ENCODE results near the gene RAB36. TPM values are rescaled to one million over a fixed set of nuclear protein-coding genes. Genes with fewer than 3 reads are reported as not detected.
A peak's percentile ranks its signal among the peaks of the same experiment; 100 is the strongest.

RAB36 gene
- total and polyA plus RNA-seq, 5 donors from 2014 or later, result 0.17 to 0.61 (median 0.49) TPM; not detected in 1

GRCh38 chr22:23187871-23188700 lies 42.8 kb downstream of the RAB36 start:
- Histone ChIP-seq H3K4me1 (ENCODE audit: control insufficient read depth, insufficient read depth, low read length, poor library complexity, severe bottlenecking) (peaks cover 21% of the 10 kb centered on the region), H3K27ac (ENCODE audit: insufficient read depth, low read length, poor library complexity, severe bottlenecking) (no peak overlapping the region), H3K9me3 (ENCODE audit: control insufficient read depth in 2 of 2, low read length in 2 of 2) (no peaks in the 10 kb centered on the region), H3K4me3 (ENCODE audit: low read depth, low read length) (no peak overlapping the region), H3K27me3 (ENCODE audit: control insufficient read depth, insufficient read depth, low read length) (no peaks in the 10 kb centered on the region), H3K36me3 (ENCODE audit: control insufficient read depth, insufficient read depth, low read length) (peaks cover 6% of the 10 kb centered on the region)
- H3K9me3 Mint-ChIP-seq, result no peaks in the 10 kb centered on the region
- peak overlapping the region in 2 of 3 donors; percentile 10 to 39 for H3K27ac Mint-ChIP-seq
- H3K4me3 Mint-ChIP-seq, result peak overlapping the region in 1 of 4 donors; percentile 54
- H3K36me3 Mint-ChIP-seq, result peaks cover 32% of the 10 kb centered on the region
- ATAC-seq (ENCODE audit: low read depth in 2 of 2), result no peak
- no peaks in the 10 kb centered on the region for H3K27me3 Mint-ChIP-seq
- no peak for DNase-seq
- H3K4me1 Mint-ChIP-seq, result peaks cover 16 to 77% (median 52%) of the 10 kb centered on the region in 4 donors

- H3K4me3 ChIP-seq (ENCODE audit: low read depth, low read length), result no peak overlapping the region
- Mint-ChIP-seq H3K9me3 (no peaks in the 10 kb centered on the region), H3K4me1 (peaks cover 9 to 59% (median 41%) of the 10 kb centered on the region in 4 donors), H3K4me3 (no peak overlapping the region), H3K27ac (no peak overlapping the region), H3K36me3 (peaks cover 32% of the 10 kb centered on the region), H3K27me3 (no peaks in the 10 kb centered on the region)
- no peaks in the 10 kb centered on the region for H3K27me3 ChIP-seq (ENCODE audit: control insufficient read depth, insufficient read depth, low read length)
- DNase-seq (no peak), ATAC-seq (ENCODE audit: low read depth in 2 of 2) (no peak)
- peaks cover 6% of the 10 kb centered on the region for H3K36me3 ChIP-seq (ENCODE audit: control insufficient read depth, insufficient read depth, low read length)
- no peaks in the 10 kb centered on the region for H3K4me1 ChIP-seq (ENCODE audit: control insufficient read depth, insufficient read depth, low read length, poor library complexity, severe bottlenecking)
- H3K9me3 ChIP-seq (ENCODE audit: control insufficient read depth in 2 of 2, low read length in 2 of 2), result no peaks in the 10 kb centered on the region
- no peak overlapping the region for H3K27ac ChIP-seq (ENCODE audit: insufficient read depth, low read length, poor library complexity, severe bottlenecking)
These were observed 45.2 kb downstream of the RAB36 start for GRCh38 chr22:23190526-23190925.

- H3K27ac Mint-ChIP-seq, result peak overlapping the region in 1 of 3 donors; percentile 75
- Histone ChIP-seq H3K9me3 (ENCODE audit: control insufficient read depth in 2 of 2, low read length in 2 of 2) (no peaks in the 10 kb centered on the region), H3K4me3 (ENCODE audit: low read depth, low read length) (no peak overlapping the region), H3K4me1 (ENCODE audit: control insufficient read depth, insufficient read depth, low read length, poor library complexity, severe bottlenecking) (no peaks in the 10 kb centered on the region), H3K36me3 (ENCODE audit: control insufficient read depth, insufficient read depth, low read length) (peaks cover 6% of the 10 kb centered on the region), H3K27ac (ENCODE audit: insufficient read depth, low read length, poor library complexity, severe bottlenecking) (no peak overlapping the region), H3K27me3 (ENCODE audit: control insufficient read depth, insufficient read depth, low read length) (no peaks in the 10 kb centered on the region)
- DNase-seq (no peak), ATAC-seq (ENCODE audit: low read depth in 2 of 2) (no peak)
- H3K36me3 Mint-ChIP-seq, result peaks cover 25% of the 10 kb centered on the region
- H3K27me3 Mint-ChIP-seq, result no peaks in the 10 kb centered on the region
- H3K4me3 Mint-ChIP-seq, result no peak overlapping the region
- H3K4me1 Mint-ChIP-seq, result peaks cover 5 to 50% (median 34%) of the 10 kb centered on the region in 4 donors
- H3K9me3 Mint-ChIP-seq, result no peaks in the 10 kb centered on the region
These were observed 46.9 kb downstream of the RAB36 start for GRCh38 chr22:23192133-23192532.

- Mint-ChIP-seq H3K9me3 (peaks cover 0 to 2% (median 0%) of the 10 kb centered on the region in 7 donors), H3K27ac (peak overlapping the region in 2 of 3 donors; percentile 53 to 77), H3K36me3 (peaks cover 26% of the 10 kb centered on the region), H3K4me3 (no peak overlapping the region), H3K4me1 (peaks cover 1 to 50% (median 31%) of the 10 kb centered on the region in 4 donors), H3K27me3 (no peaks in the 10 kb centered on the region)
- Histone ChIP-seq H3K36me3 (ENCODE audit: control insufficient read depth, insufficient read depth, low read length) (peaks cover 6% of the 10 kb centered on the region), H3K27me3 (ENCODE audit: control insufficient read depth, insufficient read depth, low read length) (no peaks in the 10 kb centered on the region), H3K9me3 (ENCODE audit: control insufficient read depth in 2 of 2, low read length in 2 of 2) (no peaks in the 10 kb centered on the region), H3K4me3 (ENCODE audit: low read depth, low read length) (no peak overlapping the region), H3K4me1 (ENCODE audit: control insufficient read depth, insufficient read depth, low read length, poor library complexity, severe bottlenecking) (no peaks in the 10 kb centered on the region), H3K27ac (ENCODE audit: insufficient read depth, low read length, poor library complexity, severe bottlenecking) (no peak overlapping the region)
- ATAC-seq (ENCODE audit: low read depth in 2 of 2), result no peak
- no peak for DNase-seq
These were observed 47.3 kb downstream of the RAB36 start for GRCh38 chr22:23192558-23192957.

GRCh38 chr22:23193196-23193827 lies 48.0 kb downstream of the RAB36 start:
- H3K36me3 ChIP-seq (ENCODE audit: control insufficient read depth, insufficient read depth, low read length), result peaks cover 6% of the 10 kb centered on the region
- H3K36me3 Mint-ChIP-seq, result peaks cover 25% of the 10 kb centered on the region
- H3K4me1 Mint-ChIP-seq, result peaks cover 0 to 46% (median 28%) of the 10 kb centered on the region in 4 donors
- H3K9me3 ChIP-seq (ENCODE audit: control insufficient read depth in 2 of 2, low read length in 2 of 2), result no peaks in the 10 kb centered on the region
- H3K27ac Mint-ChIP-seq, result peak overlapping the region; percentile 51 to 80 (median 53)
- H3K27ac ChIP-seq (ENCODE audit: insufficient read depth, low read length, poor library complexity, severe bottlenecking), result no peak overlapping the region
- no peaks in the 10 kb centered on the region for H3K27me3 ChIP-seq (ENCODE audit: control insufficient read depth, insufficient read depth, low read length)
- ATAC-seq (ENCODE audit: low read depth in 2 of 2) (no peak), DNase-seq (no peak)
- H3K4me3 ChIP-seq (ENCODE audit: low read depth, low read length), result no peak overlapping the region
- no peaks in the 10 kb centered on the region for H3K27me3 Mint-ChIP-seq
- peaks cover 0 to 2% (median 0%) of the 10 kb centered on the region in 7 donors for H3K9me3 Mint-ChIP-seq
- H3K4me3 Mint-ChIP-seq, result no peak overlapping the region
- H3K4me1 ChIP-seq (ENCODE audit: control insufficient read depth, insufficient read depth, low read length, poor library complexity, severe bottlenecking), result no peaks in the 10 kb centered on the region

GRCh38 chr22:23193882-23194281 lies 48.6 kb downstream of the RAB36 start:
- no peak for ATAC-seq (ENCODE audit: low read depth in 2 of 2)
- Histone ChIP-seq H3K27me3 (ENCODE audit: control insufficient read depth, insufficient read depth, low read length) (no peaks in the 10 kb centered on the region), H3K4me3 (ENCODE audit: low read depth, low read length) (no peak overlapping the region), H3K4me1 (ENCODE audit: control insufficient read depth, insufficient read depth, low read length, poor library complexity, severe bottlenecking) (no peaks in the 10 kb centered on the region), H3K27ac (ENCODE audit: insufficient read depth, low read length, poor library complexity, severe bottlenecking) (no peak overlapping the region), H3K36me3 (ENCODE audit: control insufficient read depth, insufficient read depth, low read length) (peaks cover 6% of the 10 kb centered on the region), H3K9me3 (ENCODE audit: control insufficient read depth in 2 of 2, low read length in 2 of 2) (no peaks in the 10 kb centered on the region)
- Mint-ChIP-seq H3K4me3 (no peak overlapping the region), H3K27me3 (no peaks in the 10 kb centered on the region), H3K9me3 (peaks cover 0 to 2% (median 0%) of the 10 kb centered on the region in 7 donors), H3K4me1 (peaks cover 0 to 47% (median 27%) of the 10 kb centered on the region in 4 donors), H3K36me3 (peaks cover 25% of the 10 kb centered on the region), H3K27ac (peak overlapping the region in 1 of 3 donors; percentile 27)
- DNase-seq, result no peak

GRCh38 chr22:23196165-23196564 lies 50.9 kb downstream of the RAB36 start:
- H3K4me1 Mint-ChIP-seq, result peaks cover 0 to 44% (median 24%) of the 10 kb centered on the region in 4 donors
- H3K4me3 Mint-ChIP-seq, result peak overlapping the region in 1 of 4 donors; percentile 89
- H3K9me3 ChIP-seq (ENCODE audit: control insufficient read depth in 2 of 2, low read length in 2 of 2), result no peaks in the 10 kb centered on the region
- no peaks in the 10 kb centered on the region for H3K4me1 ChIP-seq (ENCODE audit: control insufficient read depth, insufficient read depth, low read length, poor library complexity, severe bottlenecking)
- H3K27me3 Mint-ChIP-seq, result no peaks in the 10 kb centered on the region
- H3K9me3 Mint-ChIP-seq, result peaks cover 0 to 2% (median 0%) of the 10 kb centered on the region in 7 donors
- no peak overlapping the region for H3K4me3 ChIP-seq (ENCODE audit: low read depth, low read length)
- H3K36me3 ChIP-seq (ENCODE audit: control insufficient read depth, insufficient read depth, low read length), result peaks cover 10% of the 10 kb centered on the region
- DNase-seq (no peak), ATAC-seq (ENCODE audit: low read depth in 2 of 2) (no peak)
- H3K27ac ChIP-seq (ENCODE audit: insufficient read depth, low read length, poor library complexity, severe bottlenecking), result no peak overlapping the region
- peaks cover 20% of the 10 kb centered on the region for H3K36me3 Mint-ChIP-seq
- no peak overlapping the region for H3K27ac Mint-ChIP-seq
- no peaks in the 10 kb centered on the region for H3K27me3 ChIP-seq (ENCODE audit: control insufficient read depth, insufficient read depth, low read length)
